Activated naive CD4-positive, alpha-beta T cell treated with anti-CD3 and anti-CD28 coated beads for 36 hours (primary cell): ENCODE measurements around the gene SLC25A23. TPM values are rescaled to one million over a fixed set of nuclear protein-coding genes. Genes with fewer than 3 reads are reported as not detected.
A peak's percentile ranks its signal among the peaks of the same experiment; 100 is the strongest.

Source experiments
- CTCF ChIA-PET: fragments of 350-600 bp; sonication (Branson Sonifier 250); formaldehyde crosslinking; loops from one replicate; lab custom pipeline; 2021; ENCODE audit warnings: antibody characterized with exemption; lab: Charles Lee
- DNase-seq: peaks from one replicate; pipeline ENCODE4 v3.0.0-alpha.2; 2020
- H3K27ac Mint-ChIP-seq: one replicate; pipeline ENCODE4 v1.8.0; 2021; ENCODE audit warnings: mild to moderate bottlenecking, mixed read lengths
- H3K27me3 Mint-ChIP-seq: one replicate; pipeline ENCODE4 v1.8.0; 2021; ENCODE audit warnings: low read depth, mixed read lengths
- H3K36me3 Mint-ChIP-seq: one replicate; pipeline ENCODE4 v1.8.0; 2021; ENCODE audit warnings: low read depth, mixed read lengths
- H3K4me1 Mint-ChIP-seq: one replicate; pipeline ENCODE4 v1.8.0; 2021; ENCODE audit warnings: low read depth, mixed read lengths
- H3K4me3 Mint-ChIP-seq: one replicate; pipeline ENCODE4 v1.8.0; 2021; ENCODE audit warnings: mild to moderate bottlenecking, moderate library complexity, mixed read lengths
- H3K9me3 Mint-ChIP-seq: one replicate; pipeline ENCODE4 v1.8.0; 2021; ENCODE audit warnings: mixed read lengths
- intact Hi-C: fragments of 100-400 bp; cut with micrococcal nuclease; formaldehyde crosslinking; loops from one replicate; pipeline ENCODE4 v1.15.1; 2023
- total RNA-seq, 2 experiments: library from RNA; stranded (reverse); gene quantifications; one replicate each; pipeline ENCODE4 v1.2.3, GENCODE V29; 2021

SLC25A23 gene
- total RNA-seq, 2 experiments from 2014 or later = 16.2 to 18.2 TPM

- Mint-ChIP-seq H3K27me3 (no peaks in the 10 kb centered on the region), H3K4me1 (peaks cover 15% of the 10 kb centered on the region), H3K9me3 (no peaks in the 10 kb centered on the region), H3K4me3 (peak within 1 kb of the TSS; percentile 60), H3K27ac (no peak within 1 kb of the TSS), H3K36me3 (peaks cover 6% of the 10 kb centered on the region)
- intact Hi-C loops = loop anchor here (5.0 kb wide), 1 partner anchor 338 kb away; no protein-coding TSS in a partner anchor
- DNase-seq = peak; percentile 59
- CTCF ChIA-PET = no interaction called here
Measured at GRCh38 chr19:6464070-6464873, 4.7 kb upstream of the SLC25A23 start, which contains the start of gene CRB3. CRB3 (plus strand) TSS chr19:6464271; CDS start chr19:6464702, 431 bp downstream.

DNA sequence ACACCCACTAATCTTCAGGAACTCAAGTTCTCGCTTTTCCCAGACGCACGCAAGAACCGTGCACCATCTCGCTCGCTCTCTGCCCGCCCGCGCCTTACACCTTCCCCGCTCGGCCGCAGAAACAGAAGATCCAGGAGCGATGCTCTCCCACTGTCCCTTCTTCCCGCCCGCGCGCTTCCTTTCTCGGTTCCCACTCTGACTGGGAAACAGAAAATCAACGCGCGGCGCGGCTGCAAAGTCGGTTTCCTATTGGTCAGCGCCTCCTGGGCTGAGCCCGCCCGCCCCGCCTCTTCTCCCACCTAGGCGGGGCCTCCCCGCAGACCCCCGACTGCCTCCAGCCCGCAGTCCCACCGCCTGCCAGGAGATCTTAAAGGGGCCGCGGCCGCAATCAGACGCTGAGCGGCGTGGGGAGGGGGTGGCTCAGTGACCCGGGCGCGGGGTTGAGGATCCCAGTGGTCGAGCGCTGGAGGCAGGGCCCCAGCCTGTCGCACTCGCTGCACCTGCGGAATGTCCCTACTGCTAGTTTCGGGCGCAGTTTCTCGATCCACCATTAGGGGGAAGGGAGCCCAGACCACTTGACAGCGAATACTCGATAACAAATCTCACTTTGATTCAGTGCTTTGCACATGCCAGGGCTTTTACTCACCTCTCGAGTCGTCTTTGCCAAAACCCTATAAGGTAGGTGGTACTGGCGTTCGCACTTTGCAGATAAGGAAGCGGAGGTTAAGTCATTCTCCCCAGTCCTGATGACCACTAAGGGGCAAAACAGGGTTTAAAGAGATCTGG lies 700 bp upstream of the SLC25A23 start:
- Mint-ChIP-seq H3K27me3 (no peaks in the 10 kb centered on the region), H3K27ac (peak overlapping the region; percentile 78), H3K9me3 (peaks cover 6% of the 10 kb centered on the region), H3K4me1 (peaks cover 22% of the 10 kb centered on the region), H3K36me3 (peaks cover 10% of the 10 kb centered on the region), H3K4me3 (peak overlapping the region; percentile 90)
- peak; percentile 98 for DNase-seq
- CTCF ChIA-PET = no interaction called here
- intact Hi-C loops = loop anchor here (1.0 to 5.0 kb wide), 11 partner anchors 21 to 556 kb away; partner anchors contain the start of genes CLPP, DENND1C, GPR108 and GTF2F1

DNA sequence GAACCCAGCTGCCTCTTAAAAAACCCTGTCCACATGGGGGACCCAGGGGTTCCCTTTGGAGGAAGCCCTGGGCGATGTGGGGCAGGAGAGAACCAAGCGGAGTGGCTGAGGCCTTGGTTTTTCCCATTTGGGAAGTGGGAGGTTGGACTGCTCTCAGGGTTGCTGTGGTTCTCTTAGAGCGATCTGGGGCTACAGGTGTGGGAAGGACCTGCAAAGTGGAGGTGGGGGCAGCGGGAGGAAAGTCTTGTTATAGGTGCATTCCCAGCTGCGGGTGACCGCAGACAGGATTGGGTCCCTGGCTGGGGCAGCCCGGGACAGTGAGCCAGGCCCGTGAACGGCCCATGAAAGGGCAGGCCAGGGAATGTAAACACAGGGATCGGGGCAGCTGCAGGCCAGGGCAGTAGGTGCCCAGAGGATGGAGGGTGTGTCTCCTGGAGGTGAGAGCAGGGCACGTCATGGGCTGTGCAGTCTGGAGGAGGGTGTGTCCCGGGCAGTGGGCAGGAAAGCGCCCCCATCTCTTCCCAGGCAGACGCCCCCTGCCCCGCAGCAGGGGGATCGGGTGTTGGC lies 814 bp downstream of the SLC25A23 start:
- intact Hi-C loops = no loop called here

GRCh38 chr19:6457958-6458694 lies 1.5 kb downstream of the SLC25A23 start:
- H3K9me3 Mint-ChIP-seq = peaks cover 21% of the 10 kb centered on the region
- intact Hi-C loops = no loop called here
- no peaks in the 10 kb centered on the region for H3K27me3 Mint-ChIP-seq
- H3K36me3 Mint-ChIP-seq = peaks cover 32% of the 10 kb centered on the region
- no peak for DNase-seq
- peak overlapping the region; percentile 67 for H3K4me3 Mint-ChIP-seq
- H3K4me1 Mint-ChIP-seq = peaks cover 11% of the 10 kb centered on the region
- no peak overlapping the region for H3K27ac Mint-ChIP-seq
- CTCF ChIA-PET = no interaction called here

More for the DNA sequence above, 814 bp downstream of the SLC25A23 start:
- no peak for DNase-seq
- H3K27me3 Mint-ChIP-seq = no peaks in the 10 kb centered on the region
- H3K36me3 Mint-ChIP-seq = peaks cover 25% of the 10 kb centered on the region
- H3K4me3 Mint-ChIP-seq = peak overlapping the region; percentile 67
- no peak overlapping the region for H3K27ac Mint-ChIP-seq
- H3K4me1 Mint-ChIP-seq = peaks cover 12% of the 10 kb centered on the region
- peaks cover 19% of the 10 kb centered on the region for H3K9me3 Mint-ChIP-seq
- CTCF ChIA-PET = interaction anchor here (1.0 kb wide), 1 partner anchor 23 kb away, joined by 3 read pairs; the partner anchor contains the start of gene DENND1C

DNA sequence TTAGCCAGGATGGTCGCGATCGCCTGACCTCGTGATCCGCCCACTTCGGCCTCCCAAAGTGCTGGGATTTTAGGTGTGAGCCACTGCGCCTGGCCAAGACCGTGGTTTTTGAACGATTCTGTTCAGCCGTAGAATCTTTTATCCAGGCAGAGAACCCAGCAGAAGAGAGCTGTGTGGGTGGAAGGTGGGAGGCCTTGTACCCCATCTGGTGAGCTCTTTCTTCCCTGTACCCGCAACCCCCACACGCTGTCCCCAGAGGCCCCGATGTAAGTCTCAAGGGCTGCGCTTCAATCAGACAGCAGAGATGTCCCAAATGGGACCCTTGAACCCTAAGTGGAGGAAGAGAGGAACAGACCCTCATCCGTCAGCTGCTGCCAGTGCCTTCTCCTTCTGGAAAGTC lies 3.7 kb downstream of the SLC25A23 start:
- Mint-ChIP-seq H3K9me3 (peaks cover 21% of the 10 kb centered on the region), H3K27ac (no peak overlapping the region), H3K4me3 (no peak overlapping the region), H3K27me3 (no peaks in the 10 kb centered on the region), H3K36me3 (peaks cover 37% of the 10 kb centered on the region), H3K4me1 (peaks cover 11% of the 10 kb centered on the region)
- CTCF ChIA-PET = interaction anchor here (0.5 to 0.6 kb wide), 2 partner anchors 42 to 73 kb away, joined by 3 to 4 read pairs; no protein-coding TSS in a partner anchor
- intact Hi-C loops = no loop called here
- DNase-seq = no peak

DNA sequence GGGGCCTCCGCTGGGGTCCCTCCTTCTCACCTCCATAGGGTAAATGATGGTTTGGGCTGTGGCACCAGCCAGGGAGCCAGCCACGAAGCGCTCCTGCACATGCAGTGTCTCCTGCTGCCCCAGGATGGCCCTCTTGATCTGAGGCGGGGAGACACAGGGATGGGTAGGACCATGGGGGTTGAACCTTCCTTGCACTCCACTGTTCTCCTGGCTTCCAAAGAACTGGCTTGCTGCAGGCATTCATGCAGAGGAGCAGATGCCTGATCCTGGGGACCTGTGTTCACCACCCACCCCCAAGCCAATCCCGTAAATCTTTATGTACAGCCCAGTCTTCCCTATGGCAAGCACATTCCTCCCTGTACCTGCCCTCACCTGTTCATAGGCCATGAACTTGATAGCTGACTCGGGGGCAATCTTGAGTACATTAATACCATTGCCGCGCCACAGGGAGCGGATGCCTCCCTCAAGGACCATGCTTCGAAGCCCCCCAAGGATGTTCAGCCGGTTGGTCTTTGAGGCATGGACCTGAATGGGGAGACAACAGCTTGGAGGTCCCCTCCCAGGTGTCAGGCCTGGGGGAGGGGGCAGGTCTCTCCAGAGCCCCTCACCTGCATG lies 5.5 kb downstream of the SLC25A23 start:
- CTCF ChIA-PET = no interaction called here
- Mint-ChIP-seq H3K4me3 (no peak overlapping the region), H3K27me3 (no peaks in the 10 kb centered on the region), H3K9me3 (peaks cover 21% of the 10 kb centered on the region), H3K4me1 (peaks cover 6% of the 10 kb centered on the region), H3K36me3 (peaks cover 37% of the 10 kb centered on the region), H3K27ac (no peak overlapping the region)
- DNase-seq = no peak
- intact Hi-C loops = no loop called here

DNA sequence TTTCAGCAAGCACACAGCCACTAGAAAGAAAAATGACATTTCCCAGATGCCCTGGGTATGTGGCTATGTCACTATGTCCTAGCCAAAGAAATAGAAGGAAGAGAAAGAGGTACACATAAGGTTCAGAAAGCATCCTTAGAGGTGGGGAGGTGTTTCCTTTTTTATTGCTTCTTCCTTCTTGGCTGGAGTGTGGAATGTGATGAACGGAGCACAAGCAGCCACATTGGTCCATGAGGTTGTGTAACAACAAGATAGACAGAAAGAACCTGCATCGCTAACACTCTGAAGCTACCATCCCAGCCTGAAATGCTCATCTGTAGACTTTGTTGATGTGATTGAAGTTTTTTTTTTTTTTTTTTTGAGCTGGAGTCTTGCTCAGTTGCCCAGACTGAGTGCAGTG lies 6.7 kb downstream of the SLC25A23 start:
- H3K9me3 Mint-ChIP-seq = peaks cover 21% of the 10 kb centered on the region
- CTCF ChIA-PET = no interaction called here
- intact Hi-C loops = no loop called here

GRCh38 chr19:6452223-6452614 lies 7.4 kb downstream of the SLC25A23 start:
- H3K4me3 Mint-ChIP-seq = no peak overlapping the region
- H3K4me1 Mint-ChIP-seq = no peaks in the 10 kb centered on the region
- H3K9me3 Mint-ChIP-seq = peaks cover 21% of the 10 kb centered on the region
- H3K27ac Mint-ChIP-seq = no peak overlapping the region
- H3K36me3 Mint-ChIP-seq = peaks cover 37% of the 10 kb centered on the region
- intact Hi-C loops = no loop called here
- no peaks in the 10 kb centered on the region for H3K27me3 Mint-ChIP-seq
- CTCF ChIA-PET = interaction anchor here (1.2 kb wide), 1 partner anchor 114 kb away, joined by 3 read pairs; no protein-coding TSS in a partner anchor
- DNase-seq = no peak

More for the DNA sequence above, 6.7 kb downstream of the SLC25A23 start:
- Mint-ChIP-seq H3K27ac (no peak overlapping the region), H3K36me3 (peaks cover 37% of the 10 kb centered on the region), H3K4me3 (no peak overlapping the region), H3K27me3 (no peaks in the 10 kb centered on the region), H3K4me1 (no peaks in the 10 kb centered on the region)
- DNase-seq = no peak

GRCh38 chr19:6451583-6452222 lies 7.9 kb downstream of the SLC25A23 start:
- CTCF ChIA-PET = interaction anchor here (1.2 kb wide), 1 partner anchor 113 kb away, joined by 3 read pairs; no protein-coding TSS in a partner anchor
- peaks cover 39% of the 10 kb centered on the region for H3K36me3 Mint-ChIP-seq
- no peak overlapping the region for H3K4me3 Mint-ChIP-seq
- H3K4me1 Mint-ChIP-seq = no peaks in the 10 kb centered on the region
- no peaks in the 10 kb centered on the region for H3K27me3 Mint-ChIP-seq
- H3K27ac Mint-ChIP-seq = no peak overlapping the region
- peaks cover 21% of the 10 kb centered on the region for H3K9me3 Mint-ChIP-seq
- intact Hi-C loops = no loop called here
- DNase-seq = no peak

DNA sequence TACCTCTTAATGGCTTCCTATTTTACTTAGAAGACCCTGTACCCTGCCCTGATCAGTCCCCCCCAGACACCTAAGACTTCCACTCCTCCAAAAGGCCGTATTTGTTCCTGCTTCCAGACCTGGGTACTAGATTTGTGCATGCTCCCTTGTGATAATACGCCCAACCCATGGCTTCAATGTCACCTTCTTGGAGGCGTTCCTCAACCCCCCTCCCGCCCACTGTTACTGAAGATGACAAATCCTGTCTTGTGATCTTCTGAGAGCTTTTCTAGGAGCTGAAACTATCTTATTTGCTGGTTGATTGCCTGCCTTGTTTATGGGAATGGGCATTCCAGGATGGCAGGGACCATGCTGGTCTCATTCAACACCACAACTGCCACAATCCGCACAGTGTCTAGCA lies 9.4 kb downstream of the SLC25A23 start:
- CTCF ChIA-PET = interaction anchor here (1.1 kb wide), 1 partner anchor 13 kb away, joined by 3 read pairs; no protein-coding TSS in a partner anchor
- DNase-seq = no peak
- Mint-ChIP-seq H3K27me3 (no peaks in the 10 kb centered on the region), H3K27ac (no peak overlapping the region), H3K4me3 (no peak overlapping the region), H3K36me3 (peaks cover 33% of the 10 kb centered on the region), H3K4me1 (no peaks in the 10 kb centered on the region), H3K9me3 (peaks cover 13% of the 10 kb centered on the region)
- intact Hi-C loops = no loop called here

- CTCF ChIA-PET = interaction anchor here (0.6 kb wide), 1 partner anchor 50 kb away, joined by 3 read pairs; no protein-coding TSS in a partner anchor
- H3K4me1 Mint-ChIP-seq = no peaks in the 10 kb centered on the region
- H3K9me3 Mint-ChIP-seq = no peaks in the 10 kb centered on the region
- intact Hi-C loops = no loop called here
- no peak overlapping the region for H3K4me3 Mint-ChIP-seq
- no peaks in the 10 kb centered on the region for H3K27me3 Mint-ChIP-seq
- peaks cover 12% of the 10 kb centered on the region for H3K36me3 Mint-ChIP-seq
- H3K27ac Mint-ChIP-seq = no peak overlapping the region
- no peak for DNase-seq
Measured at GRCh38 chr19:6448045-6448444, 11.5 kb downstream of the SLC25A23 start.
